ENCODE results near the gene MYRF. TPM values are rescaled to one million over a fixed set of nuclear protein-coding genes. Genes with fewer than 3 reads are reported as not detected.

Gene MYRF
- total and polyA plus RNA-seq, 2 donors (not counting 3 experiments of a cell fraction or from before 2014, with no cell fraction given), result 0.82 to 0.98 TPM

GRCh38 chr11:61737636-61738386, 14.6 kb upstream of the MYRF start:
- H3K36me3 ChIP-seq (ENCODE audit: control insufficient read depth in 2 of 2, extremely low read depth in 1 of 2, insufficient read depth in 2 of 2, low read length in 2 of 2), result no peaks in the 10 kb centered on the region
- H3K4me3 ChIP-seq (replicated peaks in 1 of 3; ENCODE audit: insufficient read depth in 1 of 3, low read depth in 1 of 3, low read length in 3 of 3), result no peak overlapping the region
- H3K79me2 ChIP-seq (ENCODE audit: control insufficient read depth, insufficient read depth, low read length), result no peaks in the 10 kb centered on the region
- dilution Hi-C loops (cut with MboI; ENCODE audit: extremely low pct_ligation_motif_present, low sequenced_read_pairs), result no loop called here
- TF ChIP-seq MAX (IDR thresholded peaks at IDR 0.05; ENCODE audit: insufficient read depth, insufficient read length), result no peak
- no peak for TF ChIP-seq EZH2 (IDR thresholded peaks at IDR 0.05; ENCODE audit: borderline replicate concordance, low read depth, low read length, severe bottlenecking)
- TF ChIP-seq JUN (IDR thresholded peaks at IDR 0.05; ENCODE audit: borderline replicate concordance, insufficient read depth, insufficient read length, low read depth), result no peak
- TF ChIP-seq GATA2 (IDR thresholded peaks at IDR 0.05; ENCODE audit: insufficient read depth, insufficient read length, low read depth, low read length), result no peak
- TF ChIP-seq CTCF (IDR thresholded peaks at IDR 0.05; ENCODE audit: extremely low read depth in 1 of 2, insufficient read depth in 1 of 2, low read depth in 1 of 2, low read length in 2 of 2), result no peak
- TF ChIP-seq POLR2AphosphoS5 (IDR thresholded peaks at IDR 0.05; ENCODE audit: insufficient read depth, low read depth, low read length), result no peak
- no peak for TF ChIP-seq POLR2A (IDR thresholded peaks at IDR 0.05; ENCODE audit: low read depth, low read length)
- no peak for TF ChIP-seq MYC (IDR thresholded peaks at IDR 0.05; ENCODE audit: low read depth, low read length)
- TF ChIP-seq FOS (IDR thresholded peaks at IDR 0.05; ENCODE audit: borderline replicate concordance, insufficient read depth, low read length), result no peak
- H3K4me2 ChIP-seq (ENCODE audit: insufficient read depth, low read length), result no peak overlapping the region
- no peaks in the 10 kb centered on the region for H3K4me1 ChIP-seq (ENCODE audit: control insufficient read depth, extremely low read depth, insufficient read depth, low read length)
- no peak for FAIRE-seq
- H3K27me3 ChIP-seq (ENCODE audit: control insufficient read depth in 2 of 2, insufficient read depth in 2 of 2, low read length in 2 of 2), result no peaks in the 10 kb centered on the region
- H3K9me1 ChIP-seq (replicated peaks; ENCODE audit: control insufficient read depth, extremely low read depth, insufficient read depth, low read length), result no peaks in the 10 kb centered on the region
- ChIA-PET POLR2A (no interaction called here), CTCF (interaction anchor here (2.8 kb wide), 1 partner anchor 11 kb away, joined by 12 read pairs; no protein-coding TSS in a partner anchor)
- no peak for DNase-seq (ENCODE audit: low read depth, low spot score)
- no peaks in the 10 kb centered on the region for H3K9me3 ChIP-seq (replicated peaks; ENCODE audit: control insufficient read depth, insufficient read depth, low read length)
- H3K27ac ChIP-seq (ENCODE audit: insufficient read depth, low read depth, low read length), result no peak overlapping the region
- H4K20me1 ChIP-seq (replicated peaks; ENCODE audit: control insufficient read depth, extremely low read depth, insufficient read depth, low read length), result no peaks in the 10 kb centered on the region
- intact Hi-C loops (cut with micrococcal nuclease), result no loop called here
- H2AFZ ChIP-seq (ENCODE audit: low read depth, low read length), result no peak overlapping the region
- H3K9ac ChIP-seq (replicated peaks; ENCODE audit: extremely low read depth, insufficient read depth, low read length), result no peak overlapping the region
- no TSS peak for BruUV-seq (replicated peaks)
